Measurements from ENCODE around the gene LETM1. TPM values are rescaled to one million over a fixed set of nuclear protein-coding genes. Genes with fewer than 3 reads are reported as not detected.
A peak's percentile ranks its signal among the peaks of the same experiment; 100 is the strongest.

LETM1 gene
- polyA plus RNA-seq, 1 donor (not counting 4 experiments of a cell fraction or from before 2014, with no cell fraction given), result 25.6 TPM

DNA sequence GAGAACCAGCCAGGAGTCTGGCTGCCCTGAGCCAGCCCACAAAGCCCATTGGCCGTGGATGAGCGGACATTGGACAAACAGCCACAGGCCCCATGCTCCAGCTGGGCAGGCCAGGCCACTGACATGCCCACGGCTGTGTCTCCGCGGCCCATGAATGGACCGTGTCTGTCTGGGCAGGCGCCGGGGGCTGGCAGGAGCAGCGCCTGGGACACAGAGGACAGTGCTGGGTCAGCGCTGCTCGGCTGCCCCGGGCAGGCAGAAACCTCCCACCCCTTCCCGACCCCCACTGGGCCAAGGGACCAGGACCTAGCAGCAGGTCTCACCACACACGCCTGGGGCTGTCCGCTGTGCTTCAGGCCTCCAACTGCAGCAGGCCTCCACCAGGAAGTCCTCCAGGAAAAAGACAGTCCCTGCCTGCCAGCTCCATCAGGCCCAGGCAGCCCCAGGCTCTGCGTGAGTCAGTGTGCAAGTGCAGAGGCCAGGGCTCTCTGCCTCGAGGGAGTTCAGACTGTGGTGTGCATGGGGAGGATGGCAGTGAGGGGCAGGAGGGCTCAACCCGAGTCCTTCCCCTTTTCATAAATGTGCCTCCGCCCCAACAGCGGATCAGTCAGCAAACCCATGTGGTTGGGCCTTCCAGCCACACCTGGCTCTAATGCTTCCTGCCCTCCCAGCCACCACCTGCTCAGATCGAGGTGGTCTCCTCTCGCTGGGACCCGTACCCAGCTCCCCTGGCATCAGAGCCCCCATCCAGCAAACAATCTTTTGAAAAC, 80.0 kb downstream of the LETM1 start:
- Histone ChIP-seq H3K27ac (ENCODE audit: control insufficient read depth, insufficient read depth, low read length) (no peak overlapping the region), H2AFZ (ENCODE audit: control insufficient read depth, low read length) (no peak overlapping the region)

DNA sequence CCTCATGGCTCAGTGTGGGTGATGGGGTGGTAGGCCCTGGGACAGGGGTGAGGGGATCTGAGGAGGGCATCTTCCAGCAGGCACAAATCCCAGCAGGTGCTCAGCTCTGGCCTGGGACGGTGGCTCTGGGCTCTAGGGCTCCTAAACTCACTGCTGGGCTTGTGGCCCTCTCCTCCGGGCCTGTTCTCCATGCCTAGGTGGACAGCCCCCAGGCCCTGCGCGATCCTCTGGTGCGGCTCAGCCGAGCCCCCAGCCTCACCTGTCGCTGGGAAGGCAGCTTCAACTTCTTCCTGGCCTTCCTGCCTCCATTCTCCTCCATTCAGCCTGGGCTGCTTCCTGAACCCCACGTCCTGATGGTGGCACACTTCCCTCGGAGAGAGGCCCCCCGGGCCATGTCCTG, 82.2 kb downstream of the LETM1 start:
- H2AFZ ChIP-seq (ENCODE audit: control insufficient read depth, low read length), result no peak overlapping the region
- H3K79me2 ChIP-seq (ENCODE audit: control insufficient read depth, insufficient read depth, low read length), result no peaks in the 10 kb centered on the region
- no peak overlapping the region for H3K4me3 ChIP-seq (ENCODE audit: control insufficient read depth in 2 of 3, extremely low read depth in 1 of 3, insufficient read depth in 2 of 3, low read depth in 1 of 3, low read length in 3 of 3)
- peaks cover 51% of the 10 kb centered on the region for H3K4me1 ChIP-seq (ENCODE audit: control insufficient read depth, extremely low read depth, insufficient read depth, low read length)
- H3K4me2 ChIP-seq (ENCODE audit: control insufficient read depth, extremely low read depth, insufficient read depth, low read depth, low read length), result no peak overlapping the region
- H3K36me3 ChIP-seq (ENCODE audit: control insufficient read depth in 2 of 2, extremely low read depth in 1 of 2, insufficient read depth in 2 of 2, low read length in 2 of 2), result no peaks in the 10 kb centered on the region
- DNase-seq (ENCODE audit: low read depth, low spot score) (no peak), FAIRE-seq (no peak)
- H3K27ac ChIP-seq (ENCODE audit: control insufficient read depth, insufficient read depth, low read length), result no peak overlapping the region
- no peaks in the 10 kb centered on the region for H4K20me1 ChIP-seq (ENCODE audit: control insufficient read depth, extremely low read depth, insufficient read depth, low read length)
- TF ChIP-seq, protein P1, sequence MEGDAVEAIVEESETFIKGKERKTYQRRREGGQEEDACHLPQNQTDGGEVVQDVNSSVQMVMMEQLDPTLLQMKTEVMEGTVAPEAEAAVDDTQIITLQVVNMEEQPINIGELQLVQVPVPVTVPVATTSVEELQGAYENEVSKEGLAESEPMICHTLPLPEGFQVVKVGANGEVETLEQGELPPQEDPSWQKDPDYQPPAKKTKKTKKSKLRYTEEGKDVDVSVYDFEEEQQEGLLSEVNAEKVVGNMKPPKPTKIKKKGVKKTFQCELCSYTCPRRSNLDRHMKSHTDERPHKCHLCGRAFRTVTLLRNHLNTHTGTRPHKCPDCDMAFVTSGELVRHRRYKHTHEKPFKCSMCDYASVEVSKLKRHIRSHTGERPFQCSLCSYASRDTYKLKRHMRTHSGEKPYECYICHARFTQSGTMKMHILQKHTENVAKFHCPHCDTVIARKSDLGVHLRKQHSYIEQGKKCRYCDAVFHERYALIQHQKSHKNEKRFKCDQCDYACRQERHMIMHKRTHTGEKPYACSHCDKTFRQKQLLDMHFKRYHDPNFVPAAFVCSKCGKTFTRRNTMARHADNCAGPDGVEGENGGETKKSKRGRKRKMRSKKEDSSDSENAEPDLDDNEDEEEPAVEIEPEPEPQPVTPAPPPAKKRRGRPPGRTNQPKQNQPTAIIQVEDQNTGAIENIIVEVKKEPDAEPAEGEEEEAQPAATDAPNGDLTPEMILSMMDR (optimal IDR thresholded peaks at IDR 0.05 in 1 of 3, IDR thresholded peaks at IDR 0.05 in 1 of 3, conservative IDR thresholded peaks at IDR 0.05 in 1 of 3; ENCODE audit: extremely low read depth in 1 of 3, insufficient read depth in 2 of 3, low read length in 3 of 3), result no peak
- TF ChIP-seq EZH2 (IDR thresholded peaks at IDR 0.05; ENCODE audit: low read length), result no peak
- no peak overlapping the region for H3K9ac ChIP-seq (ENCODE audit: control insufficient read depth, extremely low read depth, insufficient read depth, low read length)
- H3K27me3 ChIP-seq (ENCODE audit: control insufficient read depth, extremely low read depth, insufficient read depth, low read length), result no peaks in the 10 kb centered on the region
- no peaks in the 10 kb centered on the region for H3K9me3 ChIP-seq (ENCODE audit: control insufficient read depth, low read depth, low read length)
- no peaks in the 10 kb centered on the region for H3K9me1 ChIP-seq (ENCODE audit: control insufficient read depth, extremely low read depth, insufficient read depth, low read length)
- dilution Hi-C loops (cut with MboI; ENCODE audit: extremely low pct_ligation_motif_present, low sequenced_read_pairs), result no loop called here

More for the DNA sequence above, 80.0 kb downstream of the LETM1 start:
- Histone ChIP-seq H4K20me1 (ENCODE audit: control insufficient read depth, extremely low read depth, insufficient read depth, low read length) (no peaks in the 10 kb centered on the region), H3K79me2 (ENCODE audit: control insufficient read depth, insufficient read depth, low read length) (no peaks in the 10 kb centered on the region), H3K27me3 (ENCODE audit: control insufficient read depth, extremely low read depth, insufficient read depth, low read length) (no peaks in the 10 kb centered on the region), H3K4me2 (ENCODE audit: control insufficient read depth, extremely low read depth, insufficient read depth, low read depth, low read length) (peak overlapping the region; percentile 27), H3K4me1 (ENCODE audit: control insufficient read depth, extremely low read depth, insufficient read depth, low read length) (peaks cover 46% of the 10 kb centered on the region), H3K9me3 (ENCODE audit: control insufficient read depth, low read depth, low read length) (no peaks in the 10 kb centered on the region), H3K9ac (ENCODE audit: control insufficient read depth, extremely low read depth, insufficient read depth, low read length) (no peak overlapping the region), H3K36me3 (ENCODE audit: control insufficient read depth in 2 of 2, extremely low read depth in 1 of 2, insufficient read depth in 2 of 2, low read length in 2 of 2) (no peaks in the 10 kb centered on the region), H3K9me1 (ENCODE audit: control insufficient read depth, extremely low read depth, insufficient read depth, low read length) (no peaks in the 10 kb centered on the region), H3K4me3 (ENCODE audit: control insufficient read depth in 2 of 3, extremely low read depth in 1 of 3, insufficient read depth in 2 of 3, low read depth in 1 of 3, low read length in 3 of 3) (no peak overlapping the region)
- no peak for TF ChIP-seq EZH2 (IDR thresholded peaks at IDR 0.05; ENCODE audit: low read length)
- TF ChIP-seq, protein P1 (optimal IDR thresholded peaks at IDR 0.05 in 1 of 3, IDR thresholded peaks at IDR 0.05 in 1 of 3, conservative IDR thresholded peaks at IDR 0.05 in 1 of 3; ENCODE audit: extremely low read depth in 1 of 3, insufficient read depth in 2 of 3, low read length in 3 of 3), result no peak
- FAIRE-seq (peak; percentile 96), DNase-seq (ENCODE audit: low read depth, low spot score) (peak; percentile 76)
- dilution Hi-C loops (cut with MboI; ENCODE audit: extremely low pct_ligation_motif_present, low sequenced_read_pairs), result no loop called here

All from keratinocyte (primary cell).